RWPE2 (cell line): ENCODE data around the gene NOC2L.

Experiments
- ATAC-seq: fragments of 200-7000 bp; cut with Tn5 transposase; 3 replicates; pipeline ENCODE4 v1.9.1; 2021; ENCODE audit warnings: low read depth
- DNase-seq: peaks from one replicate; pipeline ENCODE4 v3.0.0-alpha.2; 2020; ENCODE audit warnings: low spot score
- H3K27ac ChIP-seq: fragments of 450-650 bp; 2 replicates; pipeline ENCODE4 v1.5.1; 2017; ENCODE audit warnings: mild to moderate bottlenecking; ENCODE audit not compliant: poor library complexity, severe bottlenecking
- H3K27me3 ChIP-seq: fragments of 250-450 bp; sonication (Bioruptor Pico); 2 replicates; pipeline ENCODE4 v1.5.1; 2021; ENCODE audit warnings: mild to moderate bottlenecking, moderate library complexity; ENCODE audit not compliant: insufficient read depth, poor library complexity, severe bottlenecking
- H3K36me3 ChIP-seq: fragments of 250-450 bp; sonication (Bioruptor Pico); 2 replicates; pipeline ENCODE4 v1.5.1; 2020; ENCODE audit warnings: low read depth, mild to moderate bottlenecking, moderate library complexity
- H3K4me1 ChIP-seq: fragments of 250-450 bp; sonication (Bioruptor Pico); 2 replicates; pipeline ENCODE4 v1.5.1; 2021; ENCODE audit warnings: mild to moderate bottlenecking, moderate library complexity; ENCODE audit not compliant: insufficient read depth, poor library complexity, severe bottlenecking
- H3K4me3 ChIP-seq: fragments of 250-450 bp; sonication (Bioruptor Pico); 2 replicates; pipeline ENCODE4 v1.5.1; 2021; ENCODE audit warnings: mild to moderate bottlenecking, moderate library complexity; ENCODE audit not compliant: severe bottlenecking
- H3K9me3 ChIP-seq: fragments of 250-450 bp; sonication (Bioruptor Pico); 2 replicates; pipeline ENCODE4 v1.5.1; 2021; ENCODE audit warnings: mild to moderate bottlenecking, moderate library complexity; ENCODE audit not compliant: severe bottlenecking
- TF ChIP-seq, protein P1 (sequence below): fragments of 450-650 bp; IDR thresholded peaks from one replicate; pipeline ENCODE4 v1.5.1; 2017; ENCODE audit warnings: mild to moderate bottlenecking, moderate library complexity; ENCODE audit not compliant: poor library complexity, severe bottlenecking

NOC2L gene

DNA sequence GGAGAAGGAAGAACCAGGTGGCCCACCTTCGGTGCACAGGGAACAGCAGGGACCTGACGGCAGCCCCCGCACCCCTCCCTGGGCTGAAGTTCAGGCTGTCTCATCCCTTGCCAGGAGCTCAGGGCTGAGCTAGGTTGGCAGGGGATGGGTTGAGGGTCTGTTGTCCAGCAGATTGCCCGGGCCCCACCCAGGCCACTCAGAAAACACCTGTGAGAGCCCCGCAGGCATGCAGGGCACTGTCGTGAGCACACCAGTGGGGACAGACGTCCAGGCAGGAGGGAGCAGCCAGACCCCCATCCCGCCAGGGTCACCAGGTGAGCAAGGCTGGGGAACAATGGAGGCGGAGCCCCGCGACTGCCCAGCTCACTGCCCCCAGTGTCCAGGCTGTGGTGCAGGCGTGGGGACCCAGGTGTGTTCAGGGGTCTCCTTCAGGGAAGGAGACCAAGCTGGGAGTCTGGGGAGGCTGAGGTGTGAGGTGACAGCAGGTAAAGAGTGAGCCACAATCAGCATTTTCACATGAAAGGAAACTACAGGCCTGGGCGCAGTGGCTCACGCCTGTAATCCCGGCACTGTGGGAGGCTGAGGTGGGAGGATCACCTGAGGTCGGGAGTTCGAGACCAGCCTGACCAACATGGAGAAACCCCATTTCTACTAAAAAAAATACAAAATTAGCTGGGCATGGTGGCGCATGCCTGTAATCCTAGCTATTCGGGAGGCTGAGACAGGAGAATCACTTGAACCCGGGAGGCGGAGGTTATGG, 44.7 kb downstream of the NOC2L start:
- peak; percentile 38 for DNase-seq
- Histone ChIP-seq H3K9me3 (no peaks in the 10 kb centered on the region), H3K36me3 (no peaks in the 10 kb centered on the region), H3K4me3 (no peak overlapping the region), H3K27ac (no peak overlapping the region), H3K27me3 (peaks cover 56% of the 10 kb centered on the region), H3K4me1 (no peaks in the 10 kb centered on the region)
- ATAC-seq = no peak
- TF ChIP-seq, protein P1, sequence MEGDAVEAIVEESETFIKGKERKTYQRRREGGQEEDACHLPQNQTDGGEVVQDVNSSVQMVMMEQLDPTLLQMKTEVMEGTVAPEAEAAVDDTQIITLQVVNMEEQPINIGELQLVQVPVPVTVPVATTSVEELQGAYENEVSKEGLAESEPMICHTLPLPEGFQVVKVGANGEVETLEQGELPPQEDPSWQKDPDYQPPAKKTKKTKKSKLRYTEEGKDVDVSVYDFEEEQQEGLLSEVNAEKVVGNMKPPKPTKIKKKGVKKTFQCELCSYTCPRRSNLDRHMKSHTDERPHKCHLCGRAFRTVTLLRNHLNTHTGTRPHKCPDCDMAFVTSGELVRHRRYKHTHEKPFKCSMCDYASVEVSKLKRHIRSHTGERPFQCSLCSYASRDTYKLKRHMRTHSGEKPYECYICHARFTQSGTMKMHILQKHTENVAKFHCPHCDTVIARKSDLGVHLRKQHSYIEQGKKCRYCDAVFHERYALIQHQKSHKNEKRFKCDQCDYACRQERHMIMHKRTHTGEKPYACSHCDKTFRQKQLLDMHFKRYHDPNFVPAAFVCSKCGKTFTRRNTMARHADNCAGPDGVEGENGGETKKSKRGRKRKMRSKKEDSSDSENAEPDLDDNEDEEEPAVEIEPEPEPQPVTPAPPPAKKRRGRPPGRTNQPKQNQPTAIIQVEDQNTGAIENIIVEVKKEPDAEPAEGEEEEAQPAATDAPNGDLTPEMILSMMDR = no peak

- Histone ChIP-seq H3K9me3 (no peaks in the 10 kb centered on the region), H3K27ac (no peak overlapping the region), H3K4me1 (no peaks in the 10 kb centered on the region), H3K36me3 (no peaks in the 10 kb centered on the region), H3K27me3 (peaks cover 49% of the 10 kb centered on the region), H3K4me3 (no peak overlapping the region)
- DNase-seq (peak; percentile 54), ATAC-seq (no peak)
- TF ChIP-seq, protein P1 = no peak
Observed at GRCh38 chr1:913491-914130, 45.4 kb downstream of the NOC2L start.

GRCh38 chr1:912740-913301, 46.2 kb downstream of the NOC2L start:
- 0 out of 3 replicates have a peak, but pooled peaks have one; percentile 21 for ATAC-seq
- Histone ChIP-seq H3K27me3 (peaks cover 41% of the 10 kb centered on the region), H3K27ac (no peak overlapping the region)

DNA sequence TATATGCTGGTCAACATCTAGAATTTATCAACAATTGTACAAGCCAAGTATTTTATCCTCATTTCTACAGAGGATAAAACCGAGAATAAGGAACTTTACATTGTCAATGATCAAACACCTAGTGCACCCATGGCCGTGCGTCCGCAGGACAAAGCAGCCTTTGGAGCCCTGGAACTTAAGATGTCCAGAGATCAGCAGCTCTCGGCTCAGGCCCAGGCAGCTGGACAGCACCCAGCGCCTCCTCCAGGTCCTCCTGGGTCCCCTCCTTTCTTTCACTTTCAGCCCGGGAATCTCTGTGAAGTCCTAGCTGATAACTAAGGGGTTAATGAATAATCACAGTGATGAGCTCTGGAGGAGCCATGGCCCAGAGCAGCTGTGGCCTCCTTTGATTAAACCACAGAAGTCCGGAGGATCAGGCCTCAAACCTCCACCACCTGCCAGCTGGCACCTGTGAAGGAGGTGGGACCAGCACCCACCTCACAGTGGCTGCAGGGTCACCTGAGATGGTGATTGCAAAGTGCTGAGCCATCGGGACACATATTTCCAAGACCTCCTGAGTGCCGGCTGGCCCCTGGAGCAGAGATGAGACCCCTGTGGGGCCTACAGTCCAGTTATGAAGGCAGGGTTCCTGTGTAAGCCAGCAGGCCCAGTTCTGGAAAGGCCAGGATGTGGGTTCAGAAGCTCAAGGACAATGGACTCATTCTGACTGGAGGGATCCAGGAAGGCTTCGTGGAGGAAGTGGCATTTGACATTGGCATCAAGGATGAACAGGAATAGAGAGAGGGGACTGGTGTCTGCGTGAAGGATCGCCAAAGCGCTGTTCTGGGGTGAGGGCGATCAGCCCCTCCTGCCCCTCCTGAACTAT, 46.9 kb downstream of the NOC2L start:
- no peak for ATAC-seq

More at GRCh38 chr1:912740-913301, 46.2 kb downstream of the NOC2L start:
- no peaks in the 10 kb centered on the region for H3K9me3 ChIP-seq
- peak; percentile 55 for DNase-seq
- no peak overlapping the region for H3K4me3 ChIP-seq
- TF ChIP-seq, protein P1 = no peak
- H3K4me1 ChIP-seq = no peaks in the 10 kb centered on the region
- H3K36me3 ChIP-seq = no peaks in the 10 kb centered on the region

More for the DNA sequence above, 46.9 kb downstream of the NOC2L start:
- H3K27me3 ChIP-seq = peaks cover 34% of the 10 kb centered on the region
- no peaks in the 10 kb centered on the region for H3K9me3 ChIP-seq
- H3K4me1 ChIP-seq = peaks cover under 1% of the 10 kb centered on the region
- no peak overlapping the region for H3K27ac ChIP-seq
- TF ChIP-seq, protein P1 = no peak
- H3K4me3 ChIP-seq = no peak overlapping the region
- peak; percentile 37 for DNase-seq
- no peaks in the 10 kb centered on the region for H3K36me3 ChIP-seq
